Esophagus squamous epithelium (tissue), 4 donors: ENCODE results near the gene TM4SF18.

Source experiments
- CTCF ChIP-seq, 6 experiments: fragments of 450-650 bp in 4 of 6; fragments of 200-600 bp in 2 of 6; sonication (generic) in 2 of 6; IDR thresholded peaks; one replicate each; pipeline ENCODE4 v1.5.1; 2016 to 2019; ENCODE audit warnings: antibody characterized with exemption in 6 of 6, mild to moderate bottlenecking in 4 of 6, moderate library complexity in 4 of 6
- POLR2A ChIP-seq, 4 donors: fragments of 450-650 bp; IDR thresholded peaks; one replicate each; pipeline ENCODE4 v1.6.1; 2017; ENCODE audit warnings: antibody characterized with exemption in 4 of 4, mild to moderate bottlenecking in 4 of 4, moderate library complexity in 3 of 4

DNA sequence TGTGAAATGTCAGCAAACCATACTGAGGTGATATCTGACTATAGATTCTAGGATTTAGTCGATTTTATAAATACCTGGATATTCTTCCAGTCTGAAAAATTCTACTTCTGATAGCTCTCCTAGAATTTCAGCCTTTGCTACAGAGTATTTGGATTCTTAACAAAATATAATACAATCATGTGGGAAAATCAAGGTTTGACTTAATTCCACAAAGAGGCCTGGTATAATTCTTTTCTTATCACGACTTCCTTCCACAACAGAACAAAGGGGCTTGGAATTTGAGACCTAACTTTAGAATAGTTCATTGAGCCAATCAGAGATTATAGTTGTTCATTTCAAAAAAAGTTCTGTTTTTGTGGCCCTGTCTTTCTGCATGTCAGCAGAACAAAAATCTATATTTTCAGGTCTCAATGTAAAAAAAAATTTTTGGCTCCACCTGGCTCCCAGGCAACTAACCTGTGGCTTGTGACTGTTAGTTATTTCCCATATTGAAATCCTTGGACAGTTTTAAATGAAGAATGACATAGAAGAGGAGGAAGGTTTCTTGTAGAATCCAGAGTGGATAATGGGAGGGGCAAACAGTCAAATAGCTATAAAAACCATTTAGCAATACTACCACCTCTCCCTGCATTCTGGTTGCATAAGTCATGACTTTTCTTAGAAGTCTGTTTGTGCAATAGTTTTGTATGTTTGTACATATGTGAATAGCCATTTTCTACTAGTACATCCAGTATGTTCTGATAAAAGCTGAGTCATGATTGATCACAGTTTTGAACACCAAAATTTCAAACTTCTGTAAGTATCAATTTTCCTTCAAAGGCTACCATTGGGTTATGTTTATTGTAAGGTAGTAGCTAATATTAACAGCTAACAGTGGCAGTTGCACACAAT, 40.0 kb upstream of the TM4SF18 start:
- TF ChIP-seq CTCF (IDR thresholded peaks at IDR 0.05) (no peak), POLR2A (IDR thresholded peaks at IDR 0.05) (no peak)
